Left forelimb (tissue), 1 donor: ENCODE data around the gene HIC1.

Experiments used
- DNase-seq: peaks from one replicate; pipeline ENCODE4 v3.0.0-alpha.2; 2018; ENCODE audit warnings: low spot score

Gene HIC1

GRCh38 chr17:2025622-2026309 lies 29.1 kb upstream of the HIC1 start:
- DNase-seq, result no peak

- DNase-seq, result no peak
Observed at GRCh38 chr17:2027528-2028233, 27.2 kb upstream of the HIC1 start.

GRCh38 chr17:2028234-2028614 lies 26.7 kb upstream of the HIC1 start:
- no peak for DNase-seq

GRCh38 chr17:2028737-2029136 lies 26.2 kb upstream of the HIC1 start:
- DNase-seq, result no peak

- peak; percentile 88 for DNase-seq
Observed at GRCh38 chr17:2029911-2030778, 24.8 kb upstream of the HIC1 start, which contains the start of gene DPH1. DPH1 (plus strand) TSS chr17:2030153; CDS start chr17:2030170, 17 bp downstream.

- no peak for DNase-seq
Observed at GRCh38 chr17:2030779-2031163, 24.1 kb upstream of the HIC1 start.

GRCh38 chr17:2033153-2033552 lies 21.8 kb upstream of the HIC1 start:
- no peak for DNase-seq

- no peak for DNase-seq
Observed at GRCh38 chr17:2034157-2034556, 20.7 kb upstream of the HIC1 start.

- no peak for DNase-seq
Observed at GRCh38 chr17:2034806-2035540, 19.9 kb upstream of the HIC1 start.

GRCh38 chr17:2035541-2036488 lies 19.1 kb upstream of the HIC1 start:
- DNase-seq, result no peak

- DNase-seq, result no peak
Observed at GRCh38 chr17:2037155-2037554, 17.7 kb upstream of the HIC1 start.

GRCh38 chr17:2040219-2040827 lies 14.6 kb upstream of the HIC1 start:
- no peak for DNase-seq

- DNase-seq, result no peak
Observed at GRCh38 chr17:2040942-2041560, 13.9 kb upstream of the HIC1 start.

- peak; percentile 96 for DNase-seq
Observed at GRCh38 chr17:2041561-2042389, 13.1 kb upstream of the HIC1 start, which contains the start of gene OVCA2. OVCA2 (plus strand) TSS chr17:2042022; CDS start chr17:2042048, 26 bp downstream.

- no peak for DNase-seq
Observed at GRCh38 chr17:2042390-2042847, 12.5 kb upstream of the HIC1 start.

- DNase-seq, result no peak
Observed at GRCh38 chr17:2042933-2043332, 12.0 kb upstream of the HIC1 start.

GRCh38 chr17:2043785-2044184 lies 11.1 kb upstream of the HIC1 start:
- no peak for DNase-seq

GRCh38 chr17:2044263-2044894 lies 10.5 kb upstream of the HIC1 start:
- no peak for DNase-seq
